ENCODE data around the gene MAEA.

Gene MAEA

GRCh38 chr4:1260418-1261106, 29.1 kb upstream of the MAEA start:
- DNase-seq (ENCODE audit: low spot score) = no peak
- no peak for TF ChIP-seq CTCF (IDR thresholded peaks at IDR 0.05; ENCODE audit: extremely low read depth, missing control alignments)

- DNase-seq (ENCODE audit: low spot score) = no peak
- TF ChIP-seq CTCF (IDR thresholded peaks at IDR 0.05; ENCODE audit: extremely low read depth, missing control alignments) = no peak
Observed at GRCh38 chr4:1261107-1261928, 28.4 kb upstream of the MAEA start.

- no peak for DNase-seq (ENCODE audit: low spot score)
Observed at GRCh38 chr4:1264942-1265341, 24.7 kb upstream of the MAEA start.

GRCh38 chr4:1265351-1265750, 24.3 kb upstream of the MAEA start:
- no peak for TF ChIP-seq CTCF (IDR thresholded peaks at IDR 0.05; ENCODE audit: extremely low read depth, missing control alignments)
- no peak for DNase-seq (ENCODE audit: low spot score)

More at GRCh38 chr4:1264942-1265341, 24.7 kb upstream of the MAEA start:
- no peak for TF ChIP-seq CTCF (IDR thresholded peaks at IDR 0.05; ENCODE audit: extremely low read depth, missing control alignments)

GRCh38 chr4:1266881-1267763, 22.6 kb upstream of the MAEA start:
- DNase-seq (ENCODE audit: low spot score) = peak; percentile 44
- TF ChIP-seq CTCF (IDR thresholded peaks at IDR 0.05; ENCODE audit: extremely low read depth, missing control alignments) = no peak

GRCh38 chr4:1269209-1269608, 20.5 kb upstream of the MAEA start:
- no peak for DNase-seq (ENCODE audit: low spot score)
- TF ChIP-seq CTCF (IDR thresholded peaks at IDR 0.05; ENCODE audit: extremely low read depth, missing control alignments) = no peak

All from GM20000 (cell line).